Measurements from ENCODE around the gene OXGR1. TPM values are rescaled to one million over a fixed set of nuclear protein-coding genes. Genes with fewer than 3 reads are reported as not detected.

The OXGR1 gene
- total RNA-seq, 3 donors from 2014 or later = 0.64 to 2.0 (median 1.9) TPM

DNA sequence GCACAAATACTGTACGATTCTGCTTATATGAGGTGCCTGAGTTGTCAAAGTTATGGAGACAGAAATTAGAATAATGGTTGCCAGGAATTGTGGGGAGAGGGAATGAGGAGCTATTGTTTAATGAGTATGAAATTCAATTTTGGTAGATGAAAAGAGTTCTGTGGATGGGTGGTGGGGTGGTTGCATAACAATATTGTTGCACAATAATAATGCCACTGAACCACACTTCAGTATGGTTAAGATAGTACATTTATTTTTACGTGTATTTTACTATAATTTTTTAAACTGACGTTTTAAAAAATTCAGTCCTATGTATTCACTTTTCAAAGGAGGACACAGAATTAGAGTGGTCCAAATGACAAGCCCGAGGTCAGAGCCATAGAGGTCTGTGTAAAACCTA, 1.8 kb upstream of the OXGR1 start:
- intact Hi-C loops (cut with DNase I; ENCODE audit: low total_unique reads) = no loop called here
- Histone ChIP-seq H3K36me3 (no peaks in the 10 kb centered on the region), H3K9me3 (no peaks in the 10 kb centered on the region), H3K4me1 (no peaks in the 10 kb centered on the region), H3K27me3 (peaks cover 0 to 5% of the 10 kb centered on the region in 2 donors), H3K4me3 (no peak overlapping the region), H3K27ac (no peak overlapping the region)
- no peak for DNase-seq (ENCODE audit: low spot score in 2 of 2)
- TF ChIP-seq POLR2AphosphoS5 (IDR thresholded peaks at IDR 0.05) (no peak), POLR2A (IDR thresholded peaks at IDR 0.05) (no peak)
- TF ChIP-seq, protein P1, sequence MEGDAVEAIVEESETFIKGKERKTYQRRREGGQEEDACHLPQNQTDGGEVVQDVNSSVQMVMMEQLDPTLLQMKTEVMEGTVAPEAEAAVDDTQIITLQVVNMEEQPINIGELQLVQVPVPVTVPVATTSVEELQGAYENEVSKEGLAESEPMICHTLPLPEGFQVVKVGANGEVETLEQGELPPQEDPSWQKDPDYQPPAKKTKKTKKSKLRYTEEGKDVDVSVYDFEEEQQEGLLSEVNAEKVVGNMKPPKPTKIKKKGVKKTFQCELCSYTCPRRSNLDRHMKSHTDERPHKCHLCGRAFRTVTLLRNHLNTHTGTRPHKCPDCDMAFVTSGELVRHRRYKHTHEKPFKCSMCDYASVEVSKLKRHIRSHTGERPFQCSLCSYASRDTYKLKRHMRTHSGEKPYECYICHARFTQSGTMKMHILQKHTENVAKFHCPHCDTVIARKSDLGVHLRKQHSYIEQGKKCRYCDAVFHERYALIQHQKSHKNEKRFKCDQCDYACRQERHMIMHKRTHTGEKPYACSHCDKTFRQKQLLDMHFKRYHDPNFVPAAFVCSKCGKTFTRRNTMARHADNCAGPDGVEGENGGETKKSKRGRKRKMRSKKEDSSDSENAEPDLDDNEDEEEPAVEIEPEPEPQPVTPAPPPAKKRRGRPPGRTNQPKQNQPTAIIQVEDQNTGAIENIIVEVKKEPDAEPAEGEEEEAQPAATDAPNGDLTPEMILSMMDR (IDR thresholded peaks at IDR 0.05) = no peak

DNA sequence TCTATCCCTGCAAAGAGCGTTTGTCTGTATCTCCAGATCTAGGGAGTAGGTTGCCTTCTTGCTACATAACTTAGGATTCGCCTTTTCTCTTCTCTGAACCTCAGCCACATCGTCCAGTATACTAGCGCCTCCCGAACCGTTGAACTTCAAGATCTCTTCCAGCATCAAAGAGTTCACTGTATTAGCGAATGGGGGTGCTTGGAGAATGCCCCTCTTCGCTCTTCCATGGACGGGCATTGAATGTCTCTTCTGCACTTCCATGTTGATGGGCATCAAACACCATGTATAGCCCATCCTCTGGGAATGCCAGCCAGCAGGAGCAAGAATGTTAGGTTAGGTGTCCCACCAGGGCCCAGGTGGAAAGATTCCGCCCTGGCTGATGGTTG, 575 bp upstream of the OXGR1 start:
- no peaks in the 10 kb centered on the region for H3K4me1 ChIP-seq
- no peak for DNase-seq (ENCODE audit: low spot score in 2 of 2)
- H3K4me3 ChIP-seq = peak overlapping the region in 2 of 3 donors; percentile 58 to 83
- no peaks in the 10 kb centered on the region for H3K9me3 ChIP-seq
- no peaks in the 10 kb centered on the region for H3K36me3 ChIP-seq
- TF ChIP-seq, protein P1 (IDR thresholded peaks at IDR 0.05) = no peak
- TF ChIP-seq POLR2AphosphoS5 (IDR thresholded peaks at IDR 0.05) = no peak
- no peak for TF ChIP-seq POLR2A (IDR thresholded peaks at IDR 0.05)
- H3K27ac ChIP-seq = no peak overlapping the region
- intact Hi-C loops (cut with DNase I; ENCODE audit: low total_unique reads) = no loop called here
- H3K27me3 ChIP-seq = peaks cover 0 to 5% of the 10 kb centered on the region in 2 donors

DNA sequence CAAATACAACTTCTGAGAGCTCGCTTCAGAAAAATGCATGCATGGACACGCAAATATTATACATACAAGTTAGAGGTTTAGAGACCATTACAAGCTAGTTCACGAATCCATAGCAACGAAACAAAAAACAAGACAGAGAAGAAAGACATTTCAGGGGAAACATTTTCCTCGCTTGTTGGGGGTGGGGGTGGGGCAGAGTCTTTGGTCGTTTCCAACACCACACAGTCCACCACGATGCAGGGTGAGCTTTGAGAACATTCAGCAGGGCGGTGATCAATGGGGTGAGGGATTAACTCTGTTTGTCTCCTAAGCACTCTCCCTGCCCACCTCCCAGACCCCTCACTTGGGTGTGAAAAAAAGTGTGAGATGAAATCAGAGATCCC, 651 bp downstream of the OXGR1 start:
- Histone ChIP-seq H3K27ac (peak overlapping the region in 1 of 2 donors; percentile 69), H3K4me1 (no peaks in the 10 kb centered on the region), H3K36me3 (no peaks in the 10 kb centered on the region), H3K9me3 (no peaks in the 10 kb centered on the region), H3K4me3 (peak overlapping the region; percentile 53 to 83 (median 58)), H3K27me3 (peaks cover 0 to 5% of the 10 kb centered on the region in 2 donors)
- DNase-seq (ENCODE audit: low spot score in 2 of 2) = no peak
- no peak for TF ChIP-seq POLR2A (IDR thresholded peaks at IDR 0.05)
- intact Hi-C loops (cut with DNase I; ENCODE audit: low total_unique reads) = no loop called here

DNA sequence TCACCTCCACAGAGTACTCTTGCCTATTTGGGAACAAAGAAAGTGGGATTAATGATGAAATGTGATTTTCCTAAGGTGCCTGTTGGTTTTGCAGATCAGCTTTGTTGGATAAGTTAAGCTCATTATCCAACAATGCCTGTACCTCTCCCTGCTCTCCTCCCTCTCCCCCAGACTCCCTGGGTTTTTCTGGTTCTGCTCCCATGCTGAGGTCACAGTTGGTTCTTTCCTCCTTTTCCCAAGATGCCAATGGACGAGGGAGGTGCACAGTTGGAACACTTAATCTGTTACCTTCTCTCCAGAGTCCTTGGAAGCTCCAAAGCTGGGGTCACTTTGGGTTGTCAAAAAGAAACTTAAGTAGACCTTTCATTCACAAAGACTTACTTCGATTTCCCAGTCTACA, 1.6 kb downstream of the OXGR1 start:
- Histone ChIP-seq H3K4me1 (no peaks in the 10 kb centered on the region), H3K36me3 (no peaks in the 10 kb centered on the region), H3K27ac (peak overlapping the region in 1 of 2 donors; percentile 36), H3K27me3 (peaks cover 0 to 5% of the 10 kb centered on the region in 2 donors), H3K9me3 (no peaks in the 10 kb centered on the region), H3K4me3 (no peak overlapping the region)
- intact Hi-C loops (cut with DNase I; ENCODE audit: low total_unique reads) = no loop called here
- no peak for DNase-seq (ENCODE audit: low spot score in 2 of 2)
- TF ChIP-seq, protein P1 (IDR thresholded peaks at IDR 0.05) = no peak
- TF ChIP-seq POLR2AphosphoS5 (IDR thresholded peaks at IDR 0.05) (no peak), POLR2A (IDR thresholded peaks at IDR 0.05) (no peak)

DNA sequence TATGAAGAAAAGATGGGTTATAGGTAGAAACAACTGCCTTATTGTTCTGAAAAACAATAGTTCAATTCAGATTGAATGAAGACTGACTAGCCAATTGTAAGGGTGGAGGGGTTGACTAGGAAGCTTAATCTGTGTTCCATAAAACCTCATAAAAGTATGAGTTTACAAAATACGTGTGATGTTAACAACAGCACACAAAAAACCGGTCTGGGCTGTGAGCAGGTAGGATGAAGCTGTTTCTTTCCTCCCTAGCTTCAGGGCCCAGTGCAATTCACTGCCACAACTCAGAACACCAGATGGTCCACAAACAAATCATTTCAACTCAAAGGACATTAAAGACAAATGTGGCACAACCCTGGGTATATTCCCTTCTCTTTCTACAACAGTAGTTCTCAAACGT, 3.2 kb downstream of the OXGR1 start:
- H3K9me3 ChIP-seq = no peaks in the 10 kb centered on the region
- peaks cover 0 to 5% of the 10 kb centered on the region in 2 donors for H3K27me3 ChIP-seq
- DNase-seq (ENCODE audit: low spot score in 2 of 2) = no peak
- peak overlapping the region in 1 of 2 donors; percentile 16 for H3K27ac ChIP-seq
- intact Hi-C loops (cut with DNase I; ENCODE audit: low total_unique reads) = no loop called here
- no peak overlapping the region for H3K4me3 ChIP-seq
- no peaks in the 10 kb centered on the region for H3K4me1 ChIP-seq
- H3K36me3 ChIP-seq = no peaks in the 10 kb centered on the region
- TF ChIP-seq POLR2A (IDR thresholded peaks at IDR 0.05) (no peak), POLR2AphosphoS5 (IDR thresholded peaks at IDR 0.05) (no peak)
- TF ChIP-seq, protein P1 (IDR thresholded peaks at IDR 0.05) = no peak

DNA sequence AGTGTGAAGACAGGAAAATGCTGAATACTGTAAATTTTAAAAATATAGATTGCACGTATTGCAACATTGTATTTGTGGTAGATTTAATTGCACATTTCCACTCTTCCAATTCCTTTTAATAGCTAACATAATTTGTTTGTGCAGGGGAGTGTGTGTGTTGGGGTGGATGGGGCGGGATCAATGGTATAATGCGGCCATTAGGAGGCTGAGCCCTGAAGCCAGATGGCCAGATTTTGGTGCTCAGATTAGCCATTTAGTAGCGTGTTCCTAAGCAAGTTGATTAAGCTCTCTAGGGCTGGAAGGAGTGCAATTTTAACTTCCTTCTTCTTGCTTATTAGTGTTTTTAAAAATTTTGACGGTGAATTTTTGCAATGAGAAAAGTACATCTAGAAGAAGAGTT, 5.8 kb downstream of the OXGR1 start:
- H3K9me3 ChIP-seq = no peaks in the 10 kb centered on the region
- no peak overlapping the region for H3K27ac ChIP-seq
- H3K36me3 ChIP-seq = no peaks in the 10 kb centered on the region
- no peaks in the 10 kb centered on the region for H3K27me3 ChIP-seq
- no peak for DNase-seq (ENCODE audit: low spot score in 2 of 2)
- H3K4me1 ChIP-seq = no peaks in the 10 kb centered on the region
- intact Hi-C loops (cut with DNase I; ENCODE audit: low total_unique reads) = no loop called here
- H3K4me3 ChIP-seq = no peak overlapping the region
- TF ChIP-seq, protein P1 (IDR thresholded peaks at IDR 0.05) = no peak
- no peak for TF ChIP-seq POLR2AphosphoS5 (IDR thresholded peaks at IDR 0.05)
- no peak for TF ChIP-seq POLR2A (IDR thresholded peaks at IDR 0.05)

Data from breast epithelium (tissue), 4 donors.